Stimulated activated naive CD4-positive, alpha-beta T cell (primary cell): ENCODE measurements around the gene CPPED1.

Experiments used
- DNase-seq, 6 experiments: peaks; one replicate each; lab custom pipeline; 2025; lab: John Stamatoyannopoulos, UW

The CPPED1 gene

DNA sequence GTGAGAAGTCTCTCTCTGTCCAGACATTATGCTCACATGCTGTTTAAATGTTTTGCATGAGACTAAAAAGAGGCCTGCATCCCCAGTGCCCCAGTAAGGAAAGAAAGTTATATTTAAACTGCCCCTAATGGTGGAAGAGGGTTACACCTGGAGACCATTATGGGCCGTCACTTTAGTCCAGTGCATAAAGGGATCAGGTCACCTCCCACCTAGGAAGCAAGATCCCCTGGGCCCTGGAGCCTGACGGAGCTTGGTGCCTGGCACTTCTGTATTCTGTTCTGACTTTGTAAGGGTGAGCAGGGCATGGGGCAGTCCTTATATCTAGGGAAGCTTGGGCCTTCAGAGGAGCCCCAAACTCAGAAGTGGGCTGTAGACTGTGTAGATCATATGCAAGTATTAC is 67.9 kb downstream of the CPPED1 start:
- no peak for DNase-seq

DNA sequence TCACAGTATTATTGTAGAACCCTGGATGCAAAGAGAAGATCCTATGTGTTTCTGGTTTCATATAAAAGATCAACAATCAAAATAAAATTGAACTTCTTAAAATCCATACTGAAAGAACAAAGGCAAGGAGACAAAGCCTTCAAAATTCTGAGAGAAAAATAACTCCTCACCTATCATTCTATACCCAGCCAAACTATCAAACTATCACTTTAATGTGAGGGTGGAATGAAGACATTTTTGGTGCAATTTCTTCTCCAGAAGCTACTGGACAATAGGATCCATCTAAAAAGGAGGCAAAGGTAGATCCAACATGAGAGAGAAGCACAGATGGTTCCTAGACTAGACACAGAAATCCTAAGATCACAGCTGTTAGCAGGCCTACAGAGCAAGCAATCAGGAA is 71.1 kb downstream of the CPPED1 start:
- DNase-seq = no peak

DNA sequence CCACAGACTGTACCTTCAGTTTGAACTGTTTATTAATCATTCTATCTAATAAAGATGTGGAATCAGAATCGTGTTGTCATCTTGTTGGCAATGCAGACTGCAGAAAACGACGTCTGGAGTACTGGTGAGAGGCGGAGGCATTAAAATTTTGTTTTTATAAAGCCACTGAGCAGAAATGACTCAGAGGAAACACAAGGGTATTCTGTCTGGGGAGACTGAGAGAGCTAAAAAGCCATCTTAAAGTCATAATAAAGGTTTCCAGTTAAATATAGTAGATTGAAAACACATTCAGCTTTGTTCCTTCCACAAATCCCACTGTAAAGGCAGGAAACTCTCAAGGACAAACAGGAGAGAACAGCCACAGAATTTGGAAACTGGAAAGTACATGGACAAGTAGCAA is 74.2 kb downstream of the CPPED1 start:
- DNase-seq = no peak

DNA sequence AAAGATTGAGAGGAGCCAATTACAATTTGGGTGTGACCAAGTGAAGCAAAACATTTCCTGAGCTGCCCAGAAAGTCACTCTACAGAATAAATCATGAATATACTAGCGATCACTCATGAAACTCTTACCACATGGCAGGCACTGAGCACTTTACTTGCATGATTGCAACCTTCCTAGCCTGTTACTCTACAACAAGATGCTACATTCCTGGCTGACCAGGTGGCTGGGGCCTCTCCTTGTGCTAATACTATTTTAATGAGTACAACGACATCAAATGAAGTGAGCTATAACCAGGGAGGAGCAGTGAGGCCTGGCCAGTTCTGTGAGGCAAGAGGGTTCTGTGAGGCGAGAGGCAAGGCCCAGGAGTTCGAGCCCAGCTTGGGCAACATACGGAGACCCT is 75.2 kb downstream of the CPPED1 start:
- DNase-seq = no peak

DNA sequence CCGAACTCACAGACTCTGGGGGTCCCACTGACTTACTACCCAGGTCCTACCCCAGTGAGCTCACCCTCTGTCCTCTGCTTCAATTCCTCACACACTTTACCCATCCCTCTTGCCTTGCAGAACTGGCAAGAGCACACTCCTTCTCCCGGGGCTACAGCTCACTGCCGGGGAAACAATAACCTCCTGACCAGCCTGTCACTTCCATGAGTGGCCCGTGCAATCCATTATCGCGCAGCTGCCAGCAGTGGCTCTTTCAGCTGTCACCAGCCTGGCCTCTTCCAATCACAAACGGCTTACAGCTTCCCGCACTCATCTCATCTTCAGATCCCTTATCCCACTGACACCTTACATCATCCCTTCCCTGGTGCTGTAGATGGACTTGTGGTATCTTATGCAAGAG is 79.5 kb downstream of the CPPED1 start:
- no peak for DNase-seq

DNA sequence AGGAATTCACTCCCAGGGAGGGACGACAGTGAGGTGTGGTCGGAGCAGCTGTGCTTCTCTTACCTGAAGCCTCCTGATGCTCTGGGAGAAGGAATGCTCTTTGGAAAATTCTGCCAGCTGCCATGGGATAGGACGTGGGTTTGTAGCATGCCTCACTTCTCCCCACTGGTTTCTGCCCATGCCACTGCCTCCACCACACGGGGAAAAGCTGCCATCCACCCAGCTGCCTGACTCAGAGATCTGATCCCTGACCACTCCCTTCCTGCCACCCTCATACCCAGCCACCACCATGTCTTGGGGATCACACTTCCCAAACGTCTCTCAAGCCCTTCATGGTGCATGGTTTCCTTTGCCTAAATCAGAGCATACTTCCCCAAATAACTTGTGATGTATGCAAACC is 80.0 kb downstream of the CPPED1 start:
- no peak for DNase-seq

DNA sequence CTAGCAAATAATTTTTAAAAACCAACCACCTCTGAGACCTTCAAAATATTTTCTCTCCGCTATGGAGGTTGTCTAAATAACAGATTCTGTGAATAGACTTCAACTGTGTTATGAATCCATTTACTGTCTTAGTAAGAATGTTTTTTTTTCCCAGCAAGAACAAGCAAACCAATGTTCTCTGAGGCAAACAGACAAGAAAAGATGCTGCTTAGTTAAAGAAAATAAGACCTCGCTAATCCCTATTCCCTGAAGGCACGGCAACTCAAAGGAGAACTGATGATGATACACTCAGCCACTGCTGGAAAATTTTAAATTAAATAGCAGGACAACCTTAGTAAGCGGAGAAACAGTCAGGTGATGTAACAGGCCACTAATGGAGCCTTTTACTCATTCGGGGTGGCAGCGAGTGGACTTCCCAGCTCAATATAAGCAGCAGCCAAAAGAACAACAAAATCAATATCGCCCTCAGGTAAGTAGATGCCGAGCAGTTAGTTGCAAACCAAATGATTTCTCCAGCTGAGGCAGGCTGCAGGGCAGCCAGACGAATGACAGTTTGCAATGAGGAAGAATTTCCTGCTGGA is 81.8 kb downstream of the CPPED1 start:
- DNase-seq = no peak

DNA sequence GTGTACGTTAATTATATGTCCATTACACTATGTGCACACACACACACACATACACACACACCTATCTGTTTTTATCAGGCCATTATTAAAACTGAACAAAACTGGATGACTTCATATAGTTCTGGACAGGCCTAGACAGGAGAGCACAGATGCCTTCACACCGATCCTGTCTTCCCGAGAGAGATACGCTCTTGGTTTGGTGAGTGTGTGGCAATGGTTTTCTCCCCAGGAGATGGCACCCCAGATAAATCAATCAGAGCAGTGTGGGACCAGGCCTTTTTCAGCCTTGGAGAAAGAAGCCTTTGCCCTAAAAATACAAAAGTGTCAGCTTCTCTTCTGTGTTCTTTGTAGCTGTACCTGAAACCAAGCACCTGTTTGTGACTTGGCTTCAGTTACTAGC is 83.7 kb downstream of the CPPED1 start:
- no peak for DNase-seq

DNA sequence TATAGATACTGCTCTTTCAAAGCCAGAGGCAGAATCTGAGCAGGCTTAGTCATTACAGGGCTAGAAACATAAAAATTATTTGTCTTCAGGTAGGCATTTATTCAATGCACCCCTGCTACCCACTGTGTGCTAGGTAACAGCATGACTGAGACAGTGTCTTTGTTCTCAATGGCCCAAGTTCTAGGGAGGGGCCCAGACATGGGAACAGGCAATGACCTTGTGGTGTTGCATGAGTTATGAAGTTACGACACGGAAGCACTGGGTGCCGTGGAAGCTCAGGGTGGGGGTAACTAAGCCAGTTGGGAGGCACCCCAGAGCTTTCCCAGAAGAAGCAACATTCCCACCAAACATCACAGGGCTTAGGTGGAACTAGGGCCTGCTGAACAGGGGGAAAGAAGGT is 87.0 kb downstream of the CPPED1 start:
- no peak for DNase-seq

DNA sequence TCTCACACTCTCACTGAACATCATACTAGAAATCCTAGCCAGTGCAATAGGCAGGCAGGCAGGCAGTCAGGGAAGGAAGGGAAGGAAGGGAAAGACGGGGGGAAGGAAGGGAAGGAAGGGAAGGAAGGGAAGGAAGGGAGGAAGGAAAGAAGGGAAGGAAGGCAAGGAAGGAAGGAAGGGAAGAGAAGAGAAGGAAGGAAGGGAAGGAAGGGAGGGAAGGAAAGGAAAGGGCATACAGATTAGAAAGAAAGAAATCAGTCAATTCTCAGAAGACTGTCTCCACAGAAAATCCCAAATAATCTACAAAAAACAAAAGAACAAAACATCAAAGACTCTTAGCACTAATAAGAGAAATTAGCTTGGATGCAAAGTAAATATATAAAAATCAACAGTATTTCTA is 93.9 kb downstream of the CPPED1 start:
- no peak for DNase-seq

DNA sequence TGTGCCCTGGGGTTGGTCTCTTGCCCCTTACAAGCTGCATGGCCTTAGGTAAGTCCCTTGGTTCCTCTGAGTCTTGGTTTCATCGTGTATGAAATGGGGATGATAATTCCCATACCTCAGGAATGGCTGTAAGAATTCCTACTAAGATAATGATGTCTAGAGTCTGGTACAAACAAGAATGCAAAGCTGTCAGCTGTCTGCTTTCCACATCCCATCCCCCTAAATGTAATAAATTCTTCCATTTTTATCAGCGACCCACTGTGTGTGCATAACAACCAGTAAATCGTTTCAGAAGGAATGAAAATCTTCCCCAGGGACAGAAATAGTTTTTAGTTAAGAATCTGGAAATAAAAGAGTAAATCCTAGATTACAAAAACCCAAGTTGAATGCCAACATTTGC is 95.4 kb downstream of the CPPED1 start:
- DNase-seq = no peak

DNA sequence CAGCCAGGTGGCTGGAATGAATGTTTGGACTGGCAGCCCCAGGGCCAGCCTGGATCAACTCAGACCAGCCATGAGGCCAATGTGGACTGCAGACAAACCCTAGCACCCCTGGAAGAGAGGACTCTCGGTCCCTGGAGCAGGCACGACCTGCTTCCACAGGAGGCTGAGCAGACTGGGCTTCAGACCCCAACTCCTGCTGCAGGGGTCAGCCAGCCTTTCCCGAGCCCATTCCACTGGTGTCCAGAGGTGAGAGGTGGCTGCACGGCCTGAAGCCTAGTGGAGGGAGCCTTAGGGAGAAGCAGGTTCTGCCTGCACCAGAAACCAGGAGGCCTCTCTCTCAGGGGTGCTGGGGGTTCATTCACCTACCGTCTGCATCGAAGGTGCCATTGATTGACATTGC is 97.1 kb downstream of the CPPED1 start:
- no peak for DNase-seq

DNA sequence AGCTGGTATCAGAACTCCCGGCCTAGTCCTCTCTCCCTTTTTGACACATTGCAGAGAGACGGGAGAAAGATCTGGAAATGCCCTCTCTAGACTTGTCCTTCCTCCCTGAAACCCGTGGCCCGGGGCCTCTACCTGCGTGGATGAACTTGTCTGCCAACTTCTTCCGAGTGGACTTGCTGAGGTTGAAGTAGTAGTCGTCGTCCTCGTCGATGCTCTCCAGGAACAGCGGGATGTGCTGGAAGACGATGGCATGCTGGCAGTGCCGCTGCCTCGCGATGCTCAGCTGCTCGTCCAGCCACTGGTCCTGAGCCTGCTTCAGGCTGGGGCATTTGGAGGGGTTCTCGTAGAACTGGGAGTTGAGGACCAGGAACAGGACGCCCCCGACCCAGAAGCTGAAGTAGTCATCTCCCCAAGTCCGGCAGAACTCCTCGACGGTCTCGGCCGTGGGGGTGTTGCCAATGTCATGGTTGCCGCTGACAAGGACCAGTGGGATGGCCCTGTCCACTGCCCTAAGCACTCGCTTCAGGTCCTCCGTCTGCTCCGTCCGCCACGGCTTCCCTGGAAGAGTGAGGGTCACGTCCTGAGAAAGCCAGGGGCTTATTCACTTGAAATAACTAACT is 99.1 kb downstream of the CPPED1 start:
- DNase-seq = no peak

DNA sequence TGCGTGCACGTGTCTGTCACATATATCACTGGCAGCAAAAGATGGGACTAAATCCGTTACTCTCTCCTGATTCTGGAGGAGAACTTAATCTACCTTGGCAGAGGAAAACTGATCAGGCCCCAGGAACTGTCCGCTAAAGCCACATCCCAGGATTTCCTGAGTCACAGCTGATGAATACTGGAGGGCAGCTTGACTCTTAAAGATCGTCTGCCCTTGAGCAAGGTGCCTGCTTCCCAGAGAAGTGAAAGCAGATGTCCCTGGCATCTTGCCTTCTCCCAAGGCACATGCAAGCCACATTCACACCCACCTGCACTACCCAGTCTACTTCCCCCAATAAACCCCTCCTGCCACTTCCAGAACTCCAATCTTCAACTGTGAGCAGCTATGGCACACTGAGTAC is 99.8 kb downstream of the CPPED1 start:
- DNase-seq = no peak

DNA sequence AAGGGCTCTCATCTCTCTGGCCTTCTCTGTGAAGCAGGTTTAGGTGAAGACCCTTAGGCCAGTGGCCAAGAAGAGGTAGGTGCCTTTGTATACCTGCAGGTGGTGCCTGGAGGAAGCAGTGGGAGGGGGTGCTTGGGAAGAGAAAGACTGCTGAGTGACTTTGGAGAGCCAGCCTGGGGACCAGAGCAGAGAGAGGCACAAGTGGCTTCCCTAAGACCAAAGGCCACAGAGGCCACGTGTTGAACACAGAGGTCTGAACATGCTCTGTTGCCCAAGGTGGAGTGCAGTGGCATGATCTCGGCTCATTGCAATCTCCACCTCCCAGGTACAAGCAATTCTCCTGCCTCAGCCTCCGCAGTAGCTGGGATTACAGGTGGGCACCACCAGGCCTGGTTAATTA is 103.5 kb downstream of the CPPED1 start:
- no peak for DNase-seq

DNA sequence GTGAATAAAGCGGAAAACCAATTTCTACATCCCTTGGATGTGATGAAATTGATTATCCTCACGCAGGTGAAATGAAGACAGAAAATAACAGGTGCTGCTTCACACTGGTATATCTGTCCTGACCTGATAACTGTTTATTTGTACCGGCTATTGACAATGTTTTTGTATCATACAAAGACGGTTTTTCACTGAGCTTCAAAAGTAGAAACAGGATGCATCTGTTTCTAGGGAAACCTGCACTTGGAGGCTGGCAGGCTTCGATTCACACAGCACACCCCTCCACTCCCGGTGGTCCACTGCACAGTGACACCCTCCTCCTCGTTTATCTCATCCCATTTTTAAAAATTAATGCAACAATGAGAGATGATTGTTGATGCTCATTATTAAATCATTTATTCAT is 104.5 kb downstream of the CPPED1 start:
- no peak for DNase-seq

DNA sequence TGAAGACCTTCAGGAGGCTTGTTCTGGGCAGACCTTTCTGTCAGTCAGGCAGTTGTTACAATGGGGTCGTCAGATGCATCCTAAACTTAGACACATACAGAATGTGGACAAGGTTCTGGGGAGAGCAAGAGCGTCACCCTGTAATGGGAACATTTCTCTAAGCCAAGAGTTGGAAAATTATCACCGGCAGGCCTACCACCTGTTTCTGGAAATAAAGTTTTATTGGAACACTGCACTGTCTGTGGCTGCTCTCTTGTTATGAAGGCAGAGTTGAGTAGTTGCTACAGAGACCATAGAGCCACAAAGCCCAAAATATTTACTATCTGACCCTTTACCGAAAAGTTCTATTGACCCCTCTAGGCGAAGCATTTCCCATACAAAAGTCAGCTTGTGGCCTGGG is 106.2 kb downstream of the CPPED1 start:
- no peak for DNase-seq

DNA sequence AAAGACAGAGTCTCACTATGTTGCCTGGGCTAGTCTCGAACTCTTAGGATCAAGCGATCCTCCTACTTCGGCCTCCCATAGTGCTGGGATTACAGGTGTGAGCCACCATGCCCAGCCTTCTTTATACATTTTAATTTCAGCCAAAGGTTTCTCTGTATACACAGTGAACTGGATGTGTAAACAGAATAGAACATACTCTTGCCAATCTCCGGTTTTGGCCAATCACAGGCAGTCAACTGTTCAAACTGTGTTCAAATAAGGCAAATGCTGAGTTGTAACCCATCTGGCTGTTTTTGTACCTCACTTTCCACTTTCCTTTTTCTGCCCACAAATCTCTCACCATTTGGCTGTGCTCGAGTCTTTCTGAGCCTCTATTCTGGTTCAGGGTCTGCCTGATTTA is 108.2 kb downstream of the CPPED1 start:
- no peak for DNase-seq

DNA sequence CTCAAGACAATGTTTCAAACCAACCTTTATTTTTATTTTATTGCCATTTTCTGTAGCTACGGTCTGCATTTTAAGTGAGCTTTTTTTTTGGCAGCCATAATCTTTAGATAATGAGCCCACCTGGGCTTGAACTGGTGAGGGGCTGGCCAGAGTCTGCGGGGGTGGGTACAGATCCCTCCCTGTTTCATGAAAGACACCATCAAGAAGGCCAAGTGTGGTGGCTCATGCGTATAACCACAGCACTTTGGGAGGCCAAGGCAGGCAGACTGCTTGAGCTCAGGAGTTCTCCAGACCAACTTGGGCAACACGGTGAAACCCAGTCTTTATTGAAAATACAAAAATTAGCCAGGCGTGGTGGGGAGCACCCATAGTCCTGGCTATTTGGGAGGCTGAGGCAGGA is 113.7 kb downstream of the CPPED1 start:
- DNase-seq = no peak

DNA sequence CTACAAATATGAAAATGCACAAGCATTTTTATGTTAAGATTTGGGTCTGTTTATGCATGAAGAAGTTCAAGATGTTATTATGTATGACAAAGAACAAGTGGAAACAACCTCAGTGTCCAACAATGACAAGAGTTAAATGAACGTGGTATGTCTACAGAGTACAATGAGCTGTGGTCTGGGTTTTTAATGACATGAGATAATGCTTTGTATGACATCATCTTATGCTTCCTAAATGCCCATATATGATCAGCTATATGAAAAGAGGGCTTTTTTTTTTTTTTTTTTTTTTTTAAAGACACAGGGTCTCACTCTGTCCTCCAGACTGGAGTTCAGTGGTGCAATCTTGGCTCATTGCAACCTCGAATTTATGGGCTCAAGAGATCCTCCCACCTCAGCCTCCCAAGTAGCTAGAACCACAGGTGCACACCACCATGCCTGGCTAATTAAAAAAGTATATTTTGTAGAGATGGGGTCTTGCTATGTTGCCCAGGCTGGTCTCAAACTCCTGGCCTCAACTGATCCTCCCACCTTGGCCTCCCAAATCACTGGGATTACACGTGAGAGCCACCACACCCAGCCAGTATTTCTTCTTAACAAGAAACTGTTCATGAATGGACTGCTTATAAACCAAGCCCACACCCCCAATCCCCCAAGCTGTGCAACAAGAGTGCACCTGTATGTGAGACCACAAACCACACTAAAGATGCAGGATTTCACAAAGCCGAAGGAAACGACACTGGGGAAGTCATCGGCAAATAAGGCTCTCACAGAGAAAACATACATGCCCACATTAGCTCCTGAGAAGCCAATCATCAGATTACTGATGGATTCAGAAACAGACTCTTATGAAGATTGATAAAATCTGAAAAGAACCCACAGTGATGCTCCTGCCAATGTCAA is 114.5 kb downstream of the CPPED1 start:
- DNase-seq = peak in 3 of 6 experiments; percentile 6 to 32 (median 9)

DNA sequence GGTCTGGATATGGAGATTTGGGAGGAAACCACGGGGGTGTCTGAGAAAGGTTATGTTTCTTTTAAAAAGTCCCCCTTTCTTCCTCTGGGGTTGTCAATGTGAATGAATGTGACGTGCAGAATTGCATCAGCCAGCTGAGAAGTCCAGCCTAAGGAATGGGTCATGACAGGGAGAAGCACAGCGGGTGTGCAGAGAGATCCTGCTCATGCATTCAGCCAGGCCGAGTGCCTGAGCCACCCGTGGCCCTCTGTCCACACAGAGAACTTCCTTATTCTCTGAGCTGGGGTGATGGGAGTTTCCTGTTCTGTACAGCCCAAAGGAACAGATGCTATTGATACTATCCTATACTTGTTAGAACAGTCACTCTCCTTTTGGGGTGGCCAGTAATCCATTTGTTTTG is 117.9 kb downstream of the CPPED1 start:
- DNase-seq = no peak

DNA sequence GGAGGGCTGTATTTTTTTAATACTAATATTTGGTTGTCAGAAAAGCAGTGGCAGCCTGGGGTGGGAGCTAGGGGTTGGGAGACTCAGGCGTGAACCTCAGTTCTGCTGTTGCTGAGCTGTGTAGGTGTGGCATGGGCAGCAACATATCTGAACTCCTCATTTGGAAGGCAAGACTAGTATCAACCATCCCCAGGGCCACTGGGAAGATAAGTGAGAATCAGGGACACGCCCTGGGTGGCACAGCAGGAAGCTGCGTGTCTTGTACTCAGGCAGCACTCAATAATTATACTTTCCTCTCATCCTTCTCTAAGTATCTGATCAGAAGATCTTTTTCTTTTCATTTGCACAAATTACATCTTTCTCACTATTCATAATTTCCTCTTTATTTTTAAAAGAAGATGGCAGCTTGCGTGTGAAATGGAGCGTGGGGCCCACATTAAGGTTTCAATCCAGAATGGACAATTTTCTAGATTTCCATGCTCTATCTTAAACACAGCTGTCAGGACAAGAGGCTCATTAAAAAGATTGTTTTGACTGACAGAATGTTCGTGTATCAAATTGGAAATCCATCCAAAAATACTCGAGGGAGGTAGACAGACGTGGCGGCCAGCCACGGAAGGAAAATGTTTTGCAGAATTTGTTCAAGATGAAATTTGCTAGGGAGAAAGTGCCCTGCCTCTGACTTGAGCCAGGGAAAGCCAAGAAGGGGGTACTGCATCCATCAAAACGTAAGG is 121.1 kb downstream of the CPPED1 start:
- no peak for DNase-seq

DNA sequence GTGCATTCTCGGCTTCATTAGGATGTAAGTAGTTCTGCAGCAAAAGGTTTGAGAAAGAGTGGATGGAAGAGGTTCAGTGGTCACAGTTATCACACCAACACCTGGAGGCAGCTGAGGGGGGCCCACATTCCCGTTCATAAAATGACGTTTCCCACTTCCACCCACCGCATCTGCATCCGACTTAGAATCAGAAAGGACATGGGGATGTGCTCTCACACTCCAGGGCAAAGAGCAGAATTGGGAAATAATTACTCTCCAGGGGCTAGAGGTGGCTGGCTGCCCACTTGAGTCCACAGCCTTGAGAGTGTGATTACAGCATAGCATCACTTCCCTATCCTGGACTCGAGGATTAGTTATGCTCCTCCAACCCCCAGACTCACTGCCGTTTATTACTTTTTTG is 122.0 kb downstream of the CPPED1 start:
- DNase-seq = no peak
